DND-41 (cell line): Measurements from ENCODE around the gene CYREN.

ENCODE experiments used
- ATAC-seq: fragments of 200-7000 bp; cut with Tn5 transposase; 3 replicates; pipeline ENCODE4 v1.9.1; 2021; ENCODE audit warnings: low read depth; ENCODE audit not compliant: insufficient read depth
- DNase-seq: peaks from one replicate; pipeline ENCODE4 v3.0.0-alpha.2; 2020
- H2AFZ ChIP-seq: 2 replicates; pipeline ENCODE4 v1.6.0; 2012; ENCODE audit warnings: low read depth, low read length
- H3K27ac ChIP-seq: 2 replicates; pipeline ENCODE4 v1.5.1; 2012; ENCODE audit warnings: low read length, inconsistent platforms
- H3K27me3 ChIP-seq: fragments of 200-600 bp; sonication (generic); 2 replicates; pipeline ENCODE4 v1.6.0; 2012; ENCODE audit warnings: low read length, mild to moderate bottlenecking, inconsistent platforms; ENCODE audit not compliant: insufficient read depth, poor library complexity
- H3K36me3 ChIP-seq: 2 replicates; pipeline ENCODE4 v1.5.1; 2012; ENCODE audit warnings: low read length, inconsistent platforms; ENCODE audit not compliant: insufficient read depth
- H3K4me1 ChIP-seq: 2 replicates; pipeline ENCODE4 v1.5.1; 2012; ENCODE audit warnings: mild to moderate bottlenecking, low read length; ENCODE audit not compliant: insufficient read depth
- H3K4me2 ChIP-seq: 2 replicates; pipeline ENCODE4 v1.6.0; 2012; ENCODE audit warnings: mild to moderate bottlenecking, moderate library complexity, low read length, inconsistent platforms; ENCODE audit not compliant: insufficient read depth
- H3K4me3 ChIP-seq, 2 experiments: fragments of 200-600 bp in 1 of 2; shearing (Covaris generic) in 1 of 2; 2 replicates each; pipeline ENCODE4 v1.5.1; 2012 to 2016; ENCODE audit warnings: inconsistent platforms in 2 of 2, low read length in 2 of 2, mild to moderate bottlenecking in 2 of 2, low read depth in 1 of 2, moderate library complexity in 1 of 2
- H3K79me2 ChIP-seq: 2 replicates; pipeline ENCODE4 v1.6.0; 2012; ENCODE audit warnings: low read length, inconsistent platforms; ENCODE audit not compliant: insufficient read depth
- H3K9ac ChIP-seq: 2 replicates; pipeline ENCODE4 v1.6.0; 2012; ENCODE audit warnings: low read depth, mild to moderate bottlenecking, inconsistent platforms, low read length, moderate library complexity
- H3K9me3 ChIP-seq: 2 replicates; pipeline ENCODE4 v1.5.1; 2012; ENCODE audit warnings: low read length, moderate library complexity, mild to moderate bottlenecking, inconsistent platforms; ENCODE audit not compliant: insufficient read depth, severe bottlenecking
- H4K20me1 ChIP-seq: 2 replicates; pipeline ENCODE4 v1.6.0; 2012; ENCODE audit warnings: low read length; ENCODE audit not compliant: insufficient read depth
- EZH2 ChIP-seq: IDR thresholded peaks from 3 replicates; pipeline ENCODE4 v1.6.1; 2012; ENCODE audit warnings: borderline replicate concordance, low read depth, mild to moderate bottlenecking, moderate library complexity, low read length, inconsistent platforms; ENCODE audit not compliant: severe bottlenecking
- TF ChIP-seq, protein P1 (sequence below): IDR thresholded peaks from 2 replicates; pipeline ENCODE4 v1.5.1; 2012; ENCODE audit warnings: borderline replicate concordance, low read length, moderate library complexity, mild to moderate bottlenecking; ENCODE audit not compliant: poor library complexity, severe bottlenecking; ENCODE audit errors: extremely low read depth

The CYREN gene

DNA sequence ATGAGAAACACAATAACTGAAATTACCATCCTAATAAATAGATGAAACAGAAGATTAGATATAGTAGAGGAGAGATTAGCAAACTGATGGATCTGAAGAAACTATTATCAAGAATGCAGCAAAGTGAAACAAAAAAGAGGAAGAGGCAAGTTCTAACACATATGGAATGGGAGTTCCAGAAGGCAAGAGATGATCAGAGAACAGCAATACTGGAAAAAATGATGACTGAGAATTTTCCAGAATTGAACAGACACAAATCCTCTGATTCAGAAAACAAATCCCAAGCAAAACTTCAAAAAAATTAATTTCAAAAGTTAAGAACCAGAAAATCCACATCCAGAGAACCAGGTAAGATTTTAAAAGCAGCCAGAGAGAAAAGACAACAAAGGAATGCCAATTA, 20.2 kb upstream of the CYREN start:
- no peak overlapping the region for H2AFZ ChIP-seq
- no peak overlapping the region for H3K4me2 ChIP-seq
- no peaks in the 10 kb centered on the region for H3K79me2 ChIP-seq
- H3K4me3 ChIP-seq: no peak overlapping the region
- H3K9me3 ChIP-seq: no peaks in the 10 kb centered on the region
- H3K27ac ChIP-seq: no peak overlapping the region
- ATAC-seq (no peak), DNase-seq (no peak)
- H3K36me3 ChIP-seq: peaks cover 56% of the 10 kb centered on the region
- H4K20me1 ChIP-seq: no peaks in the 10 kb centered on the region
- H3K27me3 ChIP-seq: no peaks in the 10 kb centered on the region
- no peak for TF ChIP-seq EZH2
- TF ChIP-seq, protein P1, sequence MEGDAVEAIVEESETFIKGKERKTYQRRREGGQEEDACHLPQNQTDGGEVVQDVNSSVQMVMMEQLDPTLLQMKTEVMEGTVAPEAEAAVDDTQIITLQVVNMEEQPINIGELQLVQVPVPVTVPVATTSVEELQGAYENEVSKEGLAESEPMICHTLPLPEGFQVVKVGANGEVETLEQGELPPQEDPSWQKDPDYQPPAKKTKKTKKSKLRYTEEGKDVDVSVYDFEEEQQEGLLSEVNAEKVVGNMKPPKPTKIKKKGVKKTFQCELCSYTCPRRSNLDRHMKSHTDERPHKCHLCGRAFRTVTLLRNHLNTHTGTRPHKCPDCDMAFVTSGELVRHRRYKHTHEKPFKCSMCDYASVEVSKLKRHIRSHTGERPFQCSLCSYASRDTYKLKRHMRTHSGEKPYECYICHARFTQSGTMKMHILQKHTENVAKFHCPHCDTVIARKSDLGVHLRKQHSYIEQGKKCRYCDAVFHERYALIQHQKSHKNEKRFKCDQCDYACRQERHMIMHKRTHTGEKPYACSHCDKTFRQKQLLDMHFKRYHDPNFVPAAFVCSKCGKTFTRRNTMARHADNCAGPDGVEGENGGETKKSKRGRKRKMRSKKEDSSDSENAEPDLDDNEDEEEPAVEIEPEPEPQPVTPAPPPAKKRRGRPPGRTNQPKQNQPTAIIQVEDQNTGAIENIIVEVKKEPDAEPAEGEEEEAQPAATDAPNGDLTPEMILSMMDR: no peak
- H3K9ac ChIP-seq: no peak overlapping the region
- no peaks in the 10 kb centered on the region for H3K4me1 ChIP-seq

DNA sequence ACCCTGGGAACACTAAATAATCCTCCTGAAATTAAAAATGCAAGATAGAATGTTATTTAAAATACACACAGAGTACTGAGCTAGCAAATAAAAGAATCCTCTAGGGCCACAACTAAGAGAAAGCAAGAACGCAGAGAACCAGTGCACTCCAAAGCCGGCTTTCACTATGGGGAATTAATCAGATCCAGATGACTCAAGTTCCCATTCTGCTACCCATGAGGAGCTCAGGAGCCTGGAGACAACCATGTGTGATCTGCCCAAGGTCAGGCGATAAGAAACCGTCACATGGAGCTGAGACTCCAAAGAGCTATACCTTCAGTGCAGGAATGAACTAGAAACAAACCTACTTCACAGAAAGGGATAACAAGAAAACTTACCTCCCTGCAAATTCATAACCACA, 19.5 kb upstream of the CYREN start:
- Histone ChIP-seq H3K27ac (no peak overlapping the region), H3K4me2 (no peak overlapping the region), H3K27me3 (no peaks in the 10 kb centered on the region), H3K79me2 (no peaks in the 10 kb centered on the region), H3K9me3 (no peaks in the 10 kb centered on the region), H4K20me1 (no peaks in the 10 kb centered on the region), H3K4me3 (no peak overlapping the region), H3K36me3 (peaks cover 62% of the 10 kb centered on the region), H3K9ac (no peak overlapping the region), H2AFZ (no peak overlapping the region), H3K4me1 (no peaks in the 10 kb centered on the region)
- DNase-seq (no peak), ATAC-seq (no peak)
- no peak for TF ChIP-seq EZH2
- TF ChIP-seq, protein P1: no peak

DNA sequence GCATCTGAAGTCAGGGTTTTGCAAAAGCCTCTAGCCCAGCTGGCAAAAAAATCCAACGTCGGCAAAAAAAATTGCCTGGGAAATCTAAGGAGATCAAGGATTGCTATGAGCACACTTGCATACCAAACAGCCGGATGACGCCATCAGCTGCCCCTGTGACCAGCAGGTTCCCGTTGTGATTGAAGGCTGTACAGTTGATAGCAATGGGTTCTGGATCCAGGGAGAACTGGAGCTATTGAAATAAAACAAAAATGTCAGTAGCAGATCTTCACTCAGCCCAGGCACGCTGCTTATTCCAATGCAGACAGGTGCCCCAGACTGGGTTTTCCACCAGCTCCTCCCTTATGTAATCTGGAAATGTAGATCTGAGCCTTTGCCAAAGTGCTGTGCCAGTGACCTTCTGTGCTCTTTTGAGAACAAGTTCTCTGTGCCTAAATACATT, 18.7 kb upstream of the CYREN start:
- TF ChIP-seq EZH2: no peak
- TF ChIP-seq, protein P1: no peak
- H3K9ac ChIP-seq: no peak overlapping the region
- no peak for ATAC-seq
- H3K36me3 ChIP-seq: peaks cover 61% of the 10 kb centered on the region
- H3K4me1 ChIP-seq: no peaks in the 10 kb centered on the region
- H4K20me1 ChIP-seq: no peaks in the 10 kb centered on the region
- H3K27ac ChIP-seq: no peak overlapping the region
- no peaks in the 10 kb centered on the region for H3K9me3 ChIP-seq
- H3K4me3 ChIP-seq: no peak overlapping the region
- no peak overlapping the region for H2AFZ ChIP-seq
- no peak for DNase-seq
- H3K4me2 ChIP-seq: no peak overlapping the region
- H3K27me3 ChIP-seq: no peaks in the 10 kb centered on the region
- H3K79me2 ChIP-seq: no peaks in the 10 kb centered on the region

DNA sequence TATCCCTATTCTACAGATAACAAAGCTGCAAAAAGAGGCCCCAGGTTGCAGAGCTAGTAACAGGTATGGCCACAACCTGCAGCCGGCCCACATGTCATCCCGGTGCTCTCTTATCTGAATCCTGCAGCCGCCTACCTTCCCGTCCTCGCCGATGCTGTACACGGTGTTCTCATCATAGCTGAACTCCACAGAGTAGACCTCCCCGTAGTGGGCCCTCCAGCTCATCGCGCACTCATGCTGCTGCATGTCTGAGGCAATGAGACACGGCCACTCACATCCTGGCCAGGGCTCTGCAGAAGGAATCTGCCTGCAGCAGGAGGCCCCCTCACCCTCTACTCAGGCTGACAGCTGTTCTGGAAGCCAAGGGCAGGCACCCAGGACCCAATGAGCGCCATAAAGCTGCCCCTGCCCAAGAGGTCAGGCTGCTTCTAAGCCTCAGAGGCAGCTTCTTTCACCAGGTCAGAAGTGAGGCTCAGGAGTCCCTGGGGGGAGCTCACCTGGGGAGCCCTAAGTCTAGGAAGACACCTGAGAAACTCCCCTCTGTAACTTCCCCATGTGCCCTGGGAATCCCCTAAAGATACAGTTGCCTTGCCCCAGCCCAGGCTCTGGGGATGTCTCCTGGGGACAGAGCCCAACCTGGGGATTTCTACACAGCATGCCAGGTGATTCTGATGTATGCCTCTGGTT, 17.9 kb upstream of the CYREN start:
- no peak for TF ChIP-seq EZH2
- TF ChIP-seq, protein P1: no peak
- Histone ChIP-seq H3K36me3 (peaks cover 60% of the 10 kb centered on the region), H4K20me1 (no peaks in the 10 kb centered on the region), H3K79me2 (no peaks in the 10 kb centered on the region), H3K4me1 (no peaks in the 10 kb centered on the region), H3K27ac (no peak overlapping the region), H3K9ac (no peak overlapping the region), H3K9me3 (no peaks in the 10 kb centered on the region), H3K4me2 (no peak overlapping the region), H3K4me3 (no peak overlapping the region), H2AFZ (no peak overlapping the region), H3K27me3 (no peaks in the 10 kb centered on the region)
- DNase-seq (no peak), ATAC-seq (no peak)
